K562 (cell line): Measurements from ENCODE around the gene ARHGEF12. TPM values are rescaled to one million over a fixed set of nuclear protein-coding genes. Genes with fewer than 3 reads are reported as not detected.

Experiments
- ATAC-seq: fragments of 200-7000 bp; cut with Tn5 transposase; 3 replicates; pipeline ENCODE4 v1.9.1; 2020; ENCODE audit warnings: moderate library complexity
- BruUV-seq: library from RNA; stranded (reverse); fragments of 400-500 nt; replicated peaks from 2 replicates; lab custom pipeline; 2021; lab: Mats Ljungman, UMichigan
- CTCF ChIA-PET: fragments of 300-600 bp; formaldehyde crosslinking; extraction: SDS; loops from one replicate; lab custom pipeline; 2021; ENCODE audit warnings: low intra/inter-chr PET ratio; lab: Yijun Ruan, JAX
- POLR2A ChIA-PET: fragments of 300-600, 350-650 bp; sonication (Branson Sonifier 250); formaldehyde crosslinking; extraction: SDS; loops from one replicate; lab custom pipeline; 2021; ENCODE audit warnings: antibody characterized with exemption, inconsistent platforms; lab: Yijun Ruan, JAX
- DNase-seq, 4 experiments: peaks; one replicate each; pipeline versions ENCODE4 v3.0.0 to v3.0.0-alpha.2; 2011 to 2018; ENCODE audit warnings: low spot score in 3 of 4, mixed read lengths in 3 of 4; ENCODE audit errors: extremely low read depth in 1 of 4
- FAIRE-seq: peaks from 2 replicates; lab custom pipeline; 2011; peaks lifted over from hg19 to GRCh38; lab: Jason Lieb, UNC
- H2AFZ ChIP-seq: 2 replicates; pipeline ENCODE4 v1.6.0; 2011; ENCODE audit warnings: low read depth, low read length, control low read depth, inconsistent platforms
- H3K27ac ChIP-seq: fragments of 200-600 bp; 3 replicates; pipeline ENCODE4 v1.8.0; 2011; ENCODE audit warnings: low read depth, mild to moderate bottlenecking, control low read depth, inconsistent platforms, low read length, moderate library complexity, mixed read lengths; ENCODE audit errors: extremely low read depth
- H3K27me3 ChIP-seq, 2 experiments: fragments of 300-600 bp in 1 of 2; 2 replicates in 1 of 2; 3 replicates in 1 of 2; pipeline versions ENCODE4 v1.6.0 to v1.8.0; 2011; ENCODE audit warnings: inconsistent platforms in 2 of 2, low read length in 2 of 2, mild to moderate bottlenecking in 1 of 2, mixed read lengths in 1 of 2, moderate library complexity in 1 of 2; ENCODE audit not compliant: control insufficient read depth in 2 of 2, insufficient read depth in 2 of 2
- H3K36me3 ChIP-seq: fragments of 300-600 bp; 3 replicates; pipeline ENCODE4 v1.8.0; 2011; ENCODE audit warnings: mild to moderate bottlenecking, low read length, inconsistent platforms; ENCODE audit not compliant: control insufficient read depth, insufficient read depth
- H3K4me1 ChIP-seq, 2 experiments: fragments of 200-600 bp in 1 of 2; replicated peaks in 1 of 2; 2 replicates in 1 of 2; 3 replicates in 1 of 2; pipeline versions ENCODE4 v1.5.1 to v1.8.0; 2011; ENCODE audit warnings: inconsistent platforms in 2 of 2, low read length in 2 of 2, mild to moderate bottlenecking in 1 of 2, mixed read lengths in 1 of 2, moderate library complexity in 1 of 2; ENCODE audit not compliant: control insufficient read depth in 2 of 2, insufficient read depth in 2 of 2
- H3K4me2 ChIP-seq: 2 replicates; pipeline ENCODE4 v1.6.1; 2011; ENCODE audit warnings: low read length, control low read depth, inconsistent platforms, mixed read lengths; ENCODE audit not compliant: insufficient read depth
- H3K4me3 ChIP-seq: fragments of 200-600 bp; sonication (generic), shearing (Covaris generic); 2 replicates; pipeline ENCODE4 v1.5.1; 2016; ENCODE audit warnings: control low read depth, inconsistent platforms
- H3K79me2 ChIP-seq: fragments of 200-600 bp; 3 replicates; pipeline ENCODE4 v1.8.0; 2011; ENCODE audit warnings: low read length, inconsistent platforms; ENCODE audit not compliant: control insufficient read depth, insufficient read depth
- H3K9ac ChIP-seq, 2 experiments: 2 replicates each; pipeline versions ENCODE4 v1.6.0 to v1.6.1; 2011; ENCODE audit warnings: low read depth in 2 of 2, low read length in 2 of 2, control low read depth in 1 of 2, inconsistent platforms in 1 of 2, mild to moderate bottlenecking in 1 of 2, mixed read lengths in 1 of 2; ENCODE audit not compliant: insufficient read depth in 1 of 2
- H3K9me1 ChIP-seq: one replicate; pipeline ENCODE4 v1.6.0; 2011; ENCODE audit warnings: inconsistent platforms, mild to moderate bottlenecking, low read length, moderate library complexity; ENCODE audit not compliant: control insufficient read depth, insufficient read depth
- H3K9me3 ChIP-seq: replicated peaks from 2 replicates; pipeline ENCODE4 v1.5.1; 2011; ENCODE audit warnings: low read depth, low read length, inconsistent platforms; ENCODE audit not compliant: control insufficient read depth, insufficient read depth
- H4K20me1 ChIP-seq: replicated peaks from 2 replicates; pipeline ENCODE4 v1.6.1; 2011; ENCODE audit warnings: low read length, inconsistent platforms, mixed read lengths; ENCODE audit not compliant: control insufficient read depth, insufficient read depth
- ARID1B ChIP-seq: fragments of 450-650 bp; IDR thresholded peaks from 2 replicates; pipeline ENCODE4 v1.6.1; 2016; ENCODE audit warnings: antibody characterized with exemption, mild to moderate bottlenecking, inconsistent platforms
- CEBPB ChIP-seq: fragments of 450-650 bp; IDR thresholded peaks from 2 replicates; pipeline ENCODE4 v1.6.1; 2016; ENCODE audit warnings: missing genetic modification characterization, missing compliant biosample characterization
- CEBPG ChIP-seq, 3 experiments: fragments of 200-800 bp in 1 of 3; sonication (Bioruptor generic) in 1 of 3; sonication (generic) in 1 of 3; formaldehyde crosslinking in 1 of 3; IDR thresholded peaks in 2 of 3; conservative IDR thresholded peaks in 1 of 3; 2 replicates each; pipeline versions ENCODE4 v1.6.1 to v1.8.0; 2016 to 2022; ENCODE audit warnings: missing compliant biosample characterization in 2 of 3, missing genetic modification characterization in 2 of 3, mild to moderate bottlenecking in 1 of 3, missing genetic modification reagents in 1 of 3
- DPF2 ChIP-seq: fragments of 450-650 bp; IDR thresholded peaks from 2 replicates; pipeline ENCODE4 v1.6.1; 2016
- ELK1 ChIP-seq: sonication (generic); formaldehyde crosslinking; IDR thresholded peaks from 2 replicates; pipeline ENCODE4 v1.8.1; 2022; ENCODE audit warnings: missing genetic modification reagents
- ESRRA ChIP-seq: fragments of 450-650 bp; IDR thresholded peaks from 2 replicates; pipeline ENCODE4 v1.6.1; 2014; ENCODE audit warnings: low read depth, mild to moderate bottlenecking, moderate library complexity, borderline replicate concordance
- JUND ChIP-seq, 2 experiments: IDR thresholded peaks; 2 replicates in 1 of 2; 3 replicates in 1 of 2; pipeline ENCODE4 v1.6.1; 2011; ENCODE audit warnings: borderline replicate concordance in 2 of 2, low read depth in 2 of 2, low read length in 2 of 2, improper control_type of control experiment in 1 of 2, missing biosample characterization in 1 of 2, missing genetic modification characterization in 1 of 2, missing genetic modification reagents in 1 of 2
- KLF10 ChIP-seq: fragments of 250-450 bp; sonication (Bioruptor Pico); IDR thresholded peaks from 2 replicates; pipeline ENCODE4 v1.6.1; 2021; ENCODE audit warnings: matching md5 sums
- KLF13 ChIP-seq: fragments of 450-650 bp; IDR thresholded peaks from 2 replicates; pipeline ENCODE4 v1.6.1; 2016; ENCODE audit warnings: missing genetic modification characterization, low read depth, mild to moderate bottlenecking, missing compliant biosample characterization, moderate library complexity, borderline replicate concordance
- NFIC ChIP-seq: fragments of 450-650 bp; IDR thresholded peaks from 2 replicates; pipeline ENCODE4 v1.6.1; 2017; ENCODE audit warnings: mild to moderate bottlenecking, inconsistent platforms
- OTX1 ChIP-seq: fragments of 450-650 bp; formaldehyde crosslinking; IDR thresholded peaks from 2 replicates; pipeline ENCODE4 v1.4.0; 2022; ENCODE audit warnings: mild to moderate bottlenecking
- SMAD2 ChIP-seq: fragments of 150-350 bp; IDR thresholded peaks from 2 replicates; pipeline ENCODE4 v1.6.1; 2014; ENCODE audit warnings: low read depth, mild to moderate bottlenecking, low read length
- SMARCE1 ChIP-seq: fragments of 450-650 bp; IDR thresholded peaks from 2 replicates; pipeline ENCODE4 v1.7.1; 2016; ENCODE audit warnings: mild to moderate bottlenecking
- ZBTB26 ChIP-seq: fragments of 450-650 bp; formaldehyde crosslinking; IDR thresholded peaks from 2 replicates; pipeline ENCODE4 v1.4.0; 2022; ENCODE audit warnings: missing genetic modification characterization
- ZNF75A ChIP-seq: fragments of 450-650 bp; formaldehyde crosslinking; IDR thresholded peaks from 2 replicates; pipeline ENCODE4 v1.4.0; 2020; ENCODE audit warnings: mild to moderate bottlenecking
- WGBS: fragments of 100-300 bp; shearing (Covaris generic); methylation state at CpG from one replicate; pipeline ENCODE4 v1.1.6; 2016; ENCODE audit warnings: low coverage, mixed read lengths; ENCODE audit not compliant: insufficient coverage; ENCODE audit errors: missing lambda C conversion rate; 5-methylcytosine and 5-hydroxymethylcytosine counted together
- in situ Hi-C: fragments of 300-500 bp; cut with MboI; formaldehyde crosslinking; loops from 4 replicates; pipeline ENCODE4 v1.15.0; 2018; ENCODE audit warnings: inconsistent platforms, mixed read lengths
- intact Hi-C: fragments of 100-400 bp; cut with micrococcal nuclease; formaldehyde crosslinking; loops from 2 replicates; pipeline ENCODE4 v1.14.2; 2022
- polyA plus RNA-seq, 8 experiments: library from polyadenylated mRNA; depleted of rRNA in 4 of 8; stranded (reverse) in 5 of 8; unstranded in 3 of 8; fragments of >200 nt; fragmentation: Nextera tagmentation in 2 of 8; fragmentation: Illumina TruSeq in 1 of 8; extraction: Ambion mirVana in 2 of 8; extraction: Trizol in 1 of 8; gene quantifications; 2 replicates each; pipeline versions ENCODE4 v1.2.1 to v1.2.3, GENCODE V29; 2011 to 2014; ENCODE audit warnings: inconsistent platforms in 1 of 8, missing spikeins in 1 of 8
- total RNA-seq, 7 experiments: library from RNA; depleted of rRNA in 6 of 7; stranded (reverse); fragments of >200 nt in 6 of 7; fragmentation: Illumina TruSeq in 2 of 7; extraction: Trizol in 2 of 7; gene quantifications; 2 replicates each; pipeline versions ENCODE4 v1.2.1 to v1.2.3, GENCODE V29; 2011 to 2021; ENCODE audit warnings: low replicate concordance in 1 of 7
- TF ChIP-seq, protein P1 (sequence below), 2 experiments: fragments of 450-650 bp in 1 of 2; sonication (generic) in 1 of 2; formaldehyde crosslinking in 1 of 2; IDR thresholded peaks in 1 of 2; conservative IDR thresholded peaks in 1 of 2; 2 replicates each; pipeline versions ENCODE4 v1.6.1 to v1.8.1; 2016 to 2023; ENCODE audit warnings: mild to moderate bottlenecking in 2 of 2, moderate library complexity in 2 of 2, inconsistent platforms in 1 of 2, missing genetic modification reagents in 1 of 2
- TF ChIP-seq, protein P2 (sequence below): fragments of 450-650 bp; IDR thresholded peaks from 2 replicates; pipeline ENCODE4 v1.7.0; 2016; ENCODE audit warnings: borderline replicate concordance

Gene ARHGEF12
- total and polyA plus RNA-seq, 9 of the 15 experiments (the other 6 are each of a cell fraction or from before 2014, with no cell fraction given) = 3.5 to 51.7 (median 29.5) TPM

DNA sequence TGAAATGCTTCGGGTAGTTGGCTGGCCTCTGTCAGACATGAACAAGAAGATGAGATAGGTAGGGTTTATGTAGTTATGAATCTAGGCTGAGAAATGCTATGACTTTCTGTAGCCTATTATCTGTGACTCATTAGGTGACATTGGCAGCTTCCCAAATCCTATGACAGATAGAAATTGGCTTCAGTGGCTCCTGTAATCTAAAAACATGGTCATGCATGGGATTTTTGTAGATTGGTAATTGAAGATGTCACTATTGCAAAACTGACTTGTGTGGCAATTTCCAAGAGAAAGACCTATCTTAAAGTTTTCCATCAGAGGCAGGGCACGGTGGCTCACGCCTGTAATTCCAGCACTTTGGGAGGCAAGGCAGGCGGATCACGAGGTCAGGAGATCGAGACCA is 145.9 kb downstream of the ARHGEF12 start:
- ChIA-PET POLR2A (interaction anchor here (1.2 kb wide), 1 partner anchor 15 kb away, joined by 4 read pairs; no protein-coding TSS in a partner anchor), CTCF (no interaction called here)
- intact Hi-C loops (no loop called here), in situ Hi-C loops (no loop called here)
- Histone ChIP-seq H3K36me3 (peaks cover 73% of the 10 kb centered on the region), H3K9me1 (no peaks in the 10 kb centered on the region), H3K79me2 (no peaks in the 10 kb centered on the region), H2AFZ (no peak overlapping the region), H3K4me2 (no peak overlapping the region), H3K4me3 (no peak overlapping the region), H3K27me3 (no peaks in the 10 kb centered on the region), H4K20me1 (no peaks in the 10 kb centered on the region), H3K4me1 (no peaks in the 10 kb centered on the region), H3K9ac (no peak overlapping the region), H3K9me3 (no peaks in the 10 kb centered on the region), H3K27ac (no peak overlapping the region)
- FAIRE-seq (no peak), DNase-seq (peak in 2 of 4 experiments; percentile 20 to 42), ATAC-seq (peak; percentile 32; the same call in 2 of the 3 replicates)
- WGBS = 91% methylated on average over 6 of the region's 6 CpGs
- BruUV-seq = no TSS peak
- TF ChIP-seq SMARCE1 (no peak), JUND (IDR thresholded peaks at IDR 0.05; ENCODE audit: borderline replicate concordance, low read depth, low read length) (peak; percentile 71; the same call in 1 of the 2 replicates), JUND (tag; IDR thresholded peaks at IDR 0.05; ENCODE audit: borderline replicate concordance, low read depth, low read length) (peak; percentile 24; the same call in 1 of the 3 replicates), CEBPG (CRISPR knock-in tag; IDR thresholded peaks at IDR 0.05) (no peak), CEBPG (tag; conservative IDR thresholded peaks at IDR 0.05 in 1 of 2, IDR thresholded peaks at IDR 0.05 in 1 of 2) (0 out of 4 replicates have a peak, but pooled peaks have one; percentile 11 to 24), ELK1 (CRISPR knock-in tag) (no peak), SMAD2 (no peak), CEBPB (peak; percentile 72), DPF2 (0 out of 2 replicates have a peak, but pooled peaks have one; percentile 23), KLF10 (CRISPR knock-in tag) (no peak), ZNF75A (CRISPR knock-in tag) (no peak), ZBTB26 (CRISPR knock-in tag) (no peak), KLF13 (tag) (no peak), NFIC (peak; percentile 77), ESRRA (no peak), ARID1B (peak; percentile 29; the same call in 1 of the 2 replicates), OTX1 (no peak)
- TF ChIP-seq, protein P1, sequence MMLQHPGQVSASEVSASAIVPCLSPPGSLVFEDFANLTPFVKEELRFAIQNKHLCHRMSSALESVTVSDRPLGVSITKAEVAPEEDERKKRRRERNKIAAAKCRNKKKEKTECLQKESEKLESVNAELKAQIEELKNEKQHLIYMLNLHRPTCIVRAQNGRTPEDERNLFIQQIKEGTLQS (IDR thresholded peaks at IDR 0.05) = peak; percentile 43
- TF ChIP-seq, protein P1 (CRISPR knock-in tag; conservative IDR thresholded peaks at IDR 0.05) = no peak
- TF ChIP-seq, protein P2, sequence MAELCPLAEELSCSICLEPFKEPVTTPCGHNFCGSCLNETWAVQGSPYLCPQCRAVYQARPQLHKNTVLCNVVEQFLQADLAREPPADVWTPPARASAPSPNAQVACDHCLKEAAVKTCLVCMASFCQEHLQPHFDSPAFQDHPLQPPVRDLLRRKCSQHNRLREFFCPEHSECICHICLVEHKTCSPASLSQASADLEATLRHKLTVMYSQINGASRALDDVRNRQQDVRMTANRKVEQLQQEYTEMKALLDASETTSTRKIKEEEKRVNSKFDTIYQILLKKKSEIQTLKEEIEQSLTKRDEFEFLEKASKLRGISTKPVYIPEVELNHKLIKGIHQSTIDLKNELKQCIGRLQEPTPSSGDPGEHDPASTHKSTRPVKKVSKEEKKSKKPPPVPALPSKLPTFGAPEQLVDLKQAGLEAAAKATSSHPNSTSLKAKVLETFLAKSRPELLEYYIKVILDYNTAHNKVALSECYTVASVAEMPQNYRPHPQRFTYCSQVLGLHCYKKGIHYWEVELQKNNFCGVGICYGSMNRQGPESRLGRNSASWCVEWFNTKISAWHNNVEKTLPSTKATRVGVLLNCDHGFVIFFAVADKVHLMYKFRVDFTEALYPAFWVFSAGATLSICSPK = no peak
